NB4 (cell line): ENCODE measurements around the gene OR8B3.

ENCODE experiments used
- DNase-seq: peaks from one replicate; pipeline ENCODE4 v3.0.0; 2010; ENCODE audit warnings: low read depth
- H3K4me3 ChIP-seq: one replicate; pipeline ENCODE4 v1.5.1; 2011; ENCODE audit warnings: mild to moderate bottlenecking, low read depth, low read length, moderate library complexity
- CTCF ChIP-seq: IDR thresholded peaks from one replicate; pipeline ENCODE4 v1.5.1; 2012; ENCODE audit warnings: low read depth, low read length
- MAX ChIP-seq: IDR thresholded peaks from 2 replicates; pipeline ENCODE4 v1.6.1; 2011; ENCODE audit warnings: low read depth, low read length
- MYC ChIP-seq: IDR thresholded peaks from 2 replicates; pipeline ENCODE4 v1.6.1; 2011; ENCODE audit warnings: low read depth, low read length
- POLR2A ChIP-seq: IDR thresholded peaks from 2 replicates; pipeline ENCODE4 v1.6.1; 2011; ENCODE audit warnings: mild to moderate bottlenecking; ENCODE audit not compliant: insufficient read length; ENCODE audit errors: extremely low read depth

OR8B3 gene

GRCh38 chr11:124346311-124346955 is 52.4 kb downstream of the OR8B3 start:
- no peak overlapping the region for H3K4me3 ChIP-seq
- DNase-seq = no peak
- TF ChIP-seq POLR2A (no peak), MAX (no peak), MYC (no peak), CTCF (no peak)
